ENCODE data around the gene COMMD9.

The COMMD9 gene

DNA sequence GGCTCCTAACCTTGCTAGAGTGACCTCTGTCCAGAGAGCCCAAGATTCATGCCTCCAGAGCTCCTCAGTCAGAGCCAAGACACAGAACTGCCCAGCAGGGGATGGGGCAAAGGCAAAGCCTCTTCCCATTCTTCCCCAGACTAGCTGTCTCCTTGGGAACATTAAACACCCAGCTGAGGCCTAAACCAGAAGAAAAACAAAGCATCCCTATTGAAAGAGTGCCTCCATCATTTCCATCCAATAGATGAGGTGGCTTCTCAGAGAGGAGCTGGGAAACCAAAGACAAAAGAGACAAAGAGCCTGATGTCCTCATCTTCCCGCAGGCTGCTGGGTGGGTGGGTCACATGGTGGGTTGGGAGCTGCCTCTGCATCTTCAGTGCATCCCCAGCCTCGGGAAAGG lies 37.4 kb downstream of the COMMD9 start:
- no peak for DNase-seq

GRCh38 chr11:36249246-36249645 lies 40.0 kb downstream of the COMMD9 start:
- DNase-seq = no peak

DNA sequence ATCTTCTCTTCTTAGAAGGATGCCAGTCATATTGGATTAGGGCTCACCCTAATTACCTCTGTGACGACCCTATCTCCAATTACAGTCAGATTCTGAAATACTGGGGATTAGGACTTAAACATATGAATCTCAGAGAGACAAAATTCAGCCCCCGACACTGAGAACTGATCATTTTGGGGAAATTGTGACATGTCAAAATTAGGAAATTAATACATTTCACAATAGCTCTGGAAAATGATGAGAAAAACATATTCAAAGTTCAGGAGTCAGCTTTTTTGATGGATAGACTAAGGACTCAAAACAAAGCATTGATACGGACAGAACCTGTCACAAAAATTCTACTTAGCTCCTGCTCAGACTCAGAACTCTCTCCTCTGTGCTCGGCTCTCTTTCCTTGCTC lies 40.8 kb downstream of the COMMD9 start:
- DNase-seq = no peak

- no peak for DNase-seq
These were observed 41.7 kb downstream of the COMMD9 start for GRCh38 chr11:36247493-36247892.

- no peak for DNase-seq
These were observed 45.6 kb downstream of the COMMD9 start for GRCh38 chr11:36243641-36244040.

DNA sequence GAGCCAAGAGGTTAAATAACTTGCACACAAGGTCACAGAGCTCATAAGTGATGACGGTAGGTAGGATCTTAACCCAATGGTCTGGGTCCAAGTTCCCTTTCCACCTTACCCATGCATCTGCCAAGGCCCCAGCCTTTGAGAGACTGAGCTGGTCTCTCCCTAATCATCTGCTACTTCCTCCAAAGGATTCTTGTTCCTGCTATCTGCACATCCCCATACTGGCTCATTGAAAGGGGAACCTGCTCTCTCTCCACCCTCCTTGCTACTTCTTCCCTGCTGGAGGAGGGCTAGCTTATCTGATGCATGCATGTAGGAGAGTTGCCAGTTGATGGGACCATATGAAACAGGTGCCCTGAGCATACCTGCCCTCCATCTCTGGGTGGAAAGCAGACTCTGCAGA lies 47.7 kb downstream of the COMMD9 start:
- no peak for DNase-seq

GRCh38 chr11:36240801-36241200 lies 48.4 kb downstream of the COMMD9 start:
- no peak for DNase-seq

DNA sequence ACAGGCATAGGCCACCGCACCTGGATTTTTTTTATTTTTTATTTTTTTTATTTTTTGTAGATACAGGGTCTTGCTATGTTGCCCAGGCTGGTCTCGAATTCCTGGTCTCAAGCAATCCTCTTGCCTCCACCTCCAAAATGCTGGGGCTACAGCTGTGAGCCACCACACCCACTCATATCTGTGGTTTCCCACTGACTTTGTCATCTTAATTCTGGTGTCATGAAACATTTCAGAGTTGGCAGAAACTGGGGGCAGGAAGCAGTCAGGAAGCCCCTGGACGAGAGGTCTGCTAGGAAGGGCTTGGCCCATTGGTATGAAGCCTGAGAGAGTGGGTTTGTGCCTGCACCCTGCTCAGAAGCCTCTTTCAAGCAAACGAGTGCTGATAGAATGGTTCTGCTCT lies 49.1 kb downstream of the COMMD9 start:
- DNase-seq = no peak

DNA sequence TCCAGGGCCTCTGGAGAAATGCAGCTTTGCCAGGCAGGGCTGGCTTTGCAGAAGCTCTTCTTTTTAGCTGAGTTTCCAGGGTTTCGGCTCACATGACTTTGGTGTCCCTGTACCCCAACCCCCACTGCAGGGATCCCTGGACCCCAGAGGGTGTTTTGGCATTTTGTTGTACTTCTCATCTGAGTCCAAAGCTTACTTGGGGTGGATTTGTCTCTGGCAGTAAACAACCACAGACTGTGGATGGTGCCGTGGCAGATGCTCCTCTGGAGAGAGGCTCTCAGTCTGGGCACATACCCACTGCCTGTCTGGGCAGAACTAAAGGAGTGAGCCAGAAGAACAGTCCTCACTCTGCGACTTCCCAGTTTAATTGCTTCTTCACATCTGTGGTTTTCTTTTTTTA lies 49.6 kb downstream of the COMMD9 start:
- DNase-seq = no peak

- no peak for DNase-seq
These were observed 50.3 kb downstream of the COMMD9 start for GRCh38 chr11:36238881-36239280.

GRCh38 chr11:36238036-36238631 lies 51.1 kb downstream of the COMMD9 start:
- DNase-seq = no peak

DNA sequence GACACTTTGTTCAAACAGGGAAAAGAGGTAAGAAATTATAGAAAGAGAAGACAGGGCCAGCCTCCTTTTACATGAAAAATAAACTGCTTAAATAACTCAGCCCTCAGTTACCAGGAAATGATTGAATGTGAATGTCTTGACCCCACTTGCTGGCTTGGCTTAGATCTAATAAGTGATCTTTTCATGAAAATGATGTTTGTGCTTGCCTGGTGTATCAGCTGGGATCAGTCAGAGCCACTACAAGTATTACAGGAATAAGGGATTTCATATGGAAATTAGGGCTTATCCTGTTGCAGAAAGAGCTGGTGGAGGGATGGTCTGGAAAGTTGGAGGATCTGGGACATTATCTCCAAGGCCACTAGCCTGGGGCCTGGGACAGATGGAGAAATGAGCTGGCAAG lies 51.8 kb downstream of the COMMD9 start:
- no peak for DNase-seq

DNA sequence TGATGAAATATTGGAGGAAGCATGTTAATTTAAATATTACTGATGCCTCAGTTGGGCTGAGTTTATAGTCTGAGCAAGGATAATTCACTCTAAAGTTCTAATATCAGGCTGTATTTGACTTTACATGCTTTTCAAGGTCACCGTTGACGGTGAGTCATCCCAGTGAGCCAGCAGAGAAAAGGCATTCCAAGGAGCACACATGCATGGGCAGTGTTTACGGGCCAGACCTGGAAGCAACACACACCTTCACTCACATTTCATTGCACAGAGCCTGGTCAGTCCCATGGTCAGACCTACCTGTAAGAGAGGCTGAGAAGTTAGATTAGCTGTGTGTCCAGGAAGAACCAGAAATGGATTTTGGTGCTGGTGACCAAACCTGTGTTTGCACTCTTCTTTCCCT lies 53.5 kb downstream of the COMMD9 start:
- no peak for DNase-seq

DNA sequence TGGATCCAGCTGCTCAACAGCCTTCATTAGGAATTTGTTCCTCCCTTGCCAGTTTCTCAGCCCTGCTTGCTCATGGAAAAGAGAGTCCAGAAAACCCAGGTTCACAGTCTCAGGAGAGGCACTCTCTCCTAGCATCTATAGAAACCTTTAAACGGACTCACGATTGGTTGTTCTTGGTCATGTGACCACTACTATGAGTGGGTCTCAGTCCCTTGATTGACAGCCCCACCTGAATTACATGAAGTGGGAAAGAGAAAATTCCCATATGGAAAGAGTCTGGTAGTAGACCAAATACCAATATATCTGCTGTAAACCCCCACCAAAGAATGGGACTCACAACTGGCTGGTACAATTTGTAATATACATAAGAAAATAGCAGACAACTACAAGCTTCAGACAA lies 54.4 kb downstream of the COMMD9 start:
- DNase-seq = no peak

DNA sequence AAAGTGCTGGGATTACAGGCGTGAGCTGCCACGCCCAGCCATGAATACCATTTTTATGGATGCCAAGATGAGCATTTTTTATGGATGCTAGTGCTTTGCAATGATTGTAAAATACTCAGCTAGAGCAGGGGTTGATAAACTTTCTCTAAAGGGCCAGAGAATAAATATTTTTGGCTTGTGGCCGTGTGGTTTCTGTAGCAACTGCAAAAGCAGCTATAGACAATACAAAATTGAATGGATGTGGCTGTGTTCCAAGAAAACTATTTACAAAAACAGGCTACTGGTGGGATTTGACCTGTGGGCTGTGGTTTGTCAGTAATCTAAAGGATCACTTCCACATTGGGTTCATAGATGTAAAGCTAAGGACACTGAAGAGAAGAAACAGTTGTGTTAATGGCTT lies 56.0 kb downstream of the COMMD9 start:
- no peak for DNase-seq

- DNase-seq = no peak
These were observed 58.2 kb downstream of the COMMD9 start for GRCh38 chr11:36230779-36231699.

DNA sequence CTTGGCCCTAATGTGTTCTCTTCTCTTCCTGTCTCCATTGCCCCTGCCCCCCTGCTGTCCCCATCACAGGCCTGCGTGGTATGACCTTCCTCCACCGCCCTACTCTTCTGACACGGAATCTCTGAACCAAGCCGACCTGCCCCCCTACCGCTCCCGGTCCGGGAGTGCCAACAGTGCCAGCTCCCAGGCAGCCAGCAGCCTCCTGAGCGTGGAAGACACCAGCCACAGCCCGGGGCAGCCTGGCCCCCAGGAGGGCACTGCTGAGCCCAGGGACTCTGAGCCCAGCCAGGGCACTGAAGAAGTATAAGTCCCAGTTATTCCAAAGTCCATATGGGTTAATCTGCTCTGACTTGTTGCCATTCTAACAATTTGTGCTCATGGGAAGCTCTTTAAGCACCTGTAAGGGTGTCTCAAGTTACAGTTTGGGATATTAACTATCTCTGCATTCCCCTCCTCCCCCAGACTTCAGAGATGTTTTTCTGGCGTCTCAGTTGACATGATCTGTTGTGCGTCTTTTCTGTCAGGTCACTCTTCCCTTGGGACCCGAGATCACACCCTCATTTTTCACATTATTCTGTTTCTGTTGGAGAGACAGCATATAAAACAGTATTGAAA lies 60.0 kb downstream of the COMMD9 start:
- no peak for DNase-seq

DNA sequence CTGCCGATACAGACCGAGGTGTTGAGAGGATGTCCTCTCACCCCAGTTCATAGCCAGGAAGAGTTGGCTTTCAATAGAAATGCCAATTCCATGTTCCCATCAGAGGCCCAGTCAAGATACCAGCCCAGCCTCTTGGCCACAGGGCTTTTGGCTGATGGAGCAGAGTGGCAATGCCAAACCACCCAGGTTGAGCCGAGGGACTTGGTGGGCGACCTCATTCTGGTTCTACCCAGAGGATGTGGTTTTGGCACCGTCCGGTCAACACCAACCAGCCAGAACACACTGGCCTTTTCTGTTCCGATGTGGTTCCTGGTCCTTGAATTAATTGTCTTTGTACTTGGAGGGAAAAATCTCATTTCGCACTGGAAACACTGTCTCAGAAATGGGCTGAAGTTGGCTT lies 60.5 kb downstream of the COMMD9 start:
- no peak for DNase-seq

GRCh38 chr11:36227044-36227443 lies 62.2 kb downstream of the COMMD9 start:
- DNase-seq = no peak

DNA sequence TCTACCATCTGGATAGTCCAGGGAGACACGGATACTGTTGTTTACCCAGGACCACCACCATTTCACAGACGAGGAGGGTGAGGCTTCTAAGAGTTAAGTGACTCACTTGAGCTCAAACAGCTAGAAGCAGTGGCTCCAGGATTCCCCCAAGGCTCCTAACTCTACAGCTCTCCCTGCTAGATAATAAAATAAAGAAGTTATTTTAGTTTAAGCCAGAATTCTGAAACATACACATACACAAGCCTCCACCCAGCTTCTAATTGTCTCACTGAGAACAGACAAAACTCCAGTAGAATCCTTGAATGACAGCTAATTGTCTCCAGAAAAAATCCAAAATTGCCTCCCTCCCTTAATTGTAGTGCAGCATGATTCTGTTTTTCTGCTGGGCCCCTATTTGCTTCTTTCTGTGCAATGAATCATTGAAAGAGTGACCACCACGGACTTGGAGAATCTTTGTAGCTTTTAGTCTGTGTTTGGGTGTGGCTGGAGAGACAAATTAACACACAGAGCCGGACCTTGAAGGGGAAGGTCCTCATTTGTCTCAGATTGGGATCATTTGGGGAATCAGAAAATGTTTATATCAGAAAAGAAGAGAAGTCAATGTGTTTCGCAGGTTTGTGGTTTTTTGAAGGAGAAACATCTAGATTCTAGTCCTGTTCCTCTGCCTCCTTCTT lies 64.9 kb downstream of the COMMD9 start:
- DNase-seq = no peak

DNA sequence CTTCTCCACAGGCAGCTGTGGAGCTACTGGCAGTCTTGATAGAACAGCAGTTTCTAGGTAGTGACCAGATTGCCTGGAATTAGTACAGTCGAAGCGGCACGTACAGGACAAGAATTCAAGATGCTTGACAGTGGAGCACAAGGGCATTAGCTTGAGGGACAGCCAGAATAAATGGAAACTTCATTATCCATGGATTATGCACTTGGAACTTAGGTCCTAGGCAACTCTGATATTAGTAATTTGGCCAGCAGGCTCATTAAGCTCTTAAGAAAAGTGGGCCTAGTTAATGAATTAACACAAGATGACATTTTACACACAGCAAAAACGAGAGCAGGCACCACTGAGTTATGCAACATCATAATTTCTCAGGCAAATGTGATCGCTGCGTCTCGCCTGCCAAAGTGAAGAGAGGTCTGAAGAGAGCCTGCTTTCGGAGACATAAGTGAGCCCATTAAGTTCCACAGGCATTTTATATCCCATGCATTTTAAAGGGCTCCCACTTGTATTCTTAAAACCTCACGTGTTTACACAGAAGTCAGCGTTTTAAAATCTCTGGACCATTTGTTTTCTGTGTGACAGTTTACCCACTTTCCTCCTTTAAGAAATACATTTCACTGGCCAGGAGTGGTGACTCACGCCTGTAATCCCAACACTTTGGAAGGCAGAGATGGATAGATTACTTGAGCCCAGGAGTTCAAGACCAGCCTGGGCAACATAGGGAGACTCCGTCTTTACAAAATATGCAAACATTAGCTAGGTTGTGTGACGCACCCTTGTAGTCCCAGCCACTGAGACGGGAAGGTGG lies 66.2 kb downstream of the COMMD9 start:
- DNase-seq = no peak

Data from cortex of kidney (tissue), 1 donor.